Cardiac fibroblast (primary cell): ENCODE measurements around the gene CHRM5.

Experiments
- DNase-seq, 2 donors: peaks; one replicate each; pipeline versions ENCODE4 v3.0.0 to v3.0.0-alpha.2; 2010; ENCODE audit warnings: low read depth in 2 of 2
- H3K4me3 ChIP-seq, 2 donors: replicated peaks in 1 of 2; 1 replicate in 1 of 2; 2 replicates in 1 of 2; pipeline ENCODE4 v1.5.1; 2011; ENCODE audit warnings: low read depth in 2 of 2, low read length in 2 of 2, mild to moderate bottlenecking in 2 of 2, moderate library complexity in 1 of 2
- CTCF ChIP-seq: IDR thresholded peaks from one replicate; pipeline ENCODE4 v1.5.1; 2011; ENCODE audit warnings: low read depth, mild to moderate bottlenecking, low read length, inconsistent platforms

CHRM5 gene

GRCh38 chr15:34079904-34080303, 111.6 kb downstream of the CHRM5 start:
- no peak for DNase-seq
- H3K4me3 ChIP-seq: no peak overlapping the region
- TF ChIP-seq CTCF: no peak

- TF ChIP-seq CTCF: no peak
- peak in 1 of 2 donors; percentile 46 for DNase-seq
- H3K4me3 ChIP-seq: no peak overlapping the region
These were observed 115.8 kb downstream of the CHRM5 start for GRCh38 chr15:34084086-34084485.

GRCh38 chr15:34085746-34086145, 117.4 kb downstream of the CHRM5 start:
- no peak for TF ChIP-seq CTCF
- no peak overlapping the region for H3K4me3 ChIP-seq
- DNase-seq: peak in 1 of 2 donors; percentile 29

- no peak for DNase-seq
- no peak for TF ChIP-seq CTCF
- H3K4me3 ChIP-seq: no peak overlapping the region
These were observed 131.6 kb downstream of the CHRM5 start for GRCh38 chr15:34099914-34100313.

GRCh38 chr15:34101366-34102174, 133.3 kb downstream of the CHRM5 start, which contains the start of the genes EMC7 and PGBD4:
EMC7 (minus strand) TSS chr15:34101862; CDS start chr15:34101839, 23 bp downstream.
PGBD4 (plus strand) TSS chr15:34102083; CDS start chr15:34102532, 449 bp downstream.
- DNase-seq: peak; percentile 100
- H3K4me3 ChIP-seq: peak within 1 kb of the TSS; percentile 98 to 100

GRCh38 chr15:34102175-34102925, 134.1 kb downstream of the CHRM5 start:
- peak overlapping the region; percentile 98 to 100 for H3K4me3 ChIP-seq
- DNase-seq: no peak
- TF ChIP-seq CTCF: no peak

More at GRCh38 chr15:34101366-34102174, 133.3 kb downstream of the CHRM5 start, which contains the start of the genes EMC7 and PGBD4:
- no peak for TF ChIP-seq CTCF
